Measurements from ENCODE around the gene MS4A1.
"Not testable (repeated sequence)": the region's sequence is repeated elsewhere in the genome, so short reads cannot be mapped to it uniquely, and the experiment has no call there.

MS4A1 gene

DNA sequence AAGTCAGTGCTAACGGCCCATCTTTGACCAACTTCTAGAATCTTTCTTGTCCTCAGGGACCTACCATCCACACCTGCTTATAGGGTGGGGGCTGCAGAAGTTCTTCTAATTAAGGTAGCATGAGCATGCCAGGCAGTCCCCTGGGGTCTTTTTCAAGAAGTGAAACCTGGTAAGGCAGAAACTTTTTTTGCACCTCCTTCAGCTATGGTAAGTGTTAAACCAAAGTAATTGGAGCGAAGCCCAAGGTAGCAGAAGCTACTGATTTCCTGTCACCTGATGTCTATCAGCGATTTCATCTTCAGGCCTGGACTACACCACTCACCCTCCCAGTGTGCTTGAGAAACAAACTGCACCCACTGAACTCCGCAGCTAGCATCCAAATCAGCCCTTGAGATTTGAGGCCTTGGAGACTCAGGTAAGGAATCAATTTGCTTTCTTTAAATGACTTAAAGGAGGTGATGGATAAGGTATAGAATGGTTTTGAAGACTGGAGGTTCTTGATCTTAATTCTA lies at the start of gene MS4A1:
Gene MS4A1 (plus strand): TSS at position 317 of the 512 bp plus-strand sequence. CDS start 6,528 bp downstream, outside the sequence.
- H3K36me3 ChIP-seq (ENCODE audit: insufficient read depth, low read length) = no peaks in the 10 kb centered on the region
- no peaks in the 10 kb centered on the region for H3K27me3 ChIP-seq (ENCODE audit: insufficient read depth, low read length)
- H3K9me3 ChIP-seq (ENCODE audit: low read length) = no peaks in the 10 kb centered on the region
- no peak within 1 kb of the TSS for H3K4me3 ChIP-seq (ENCODE audit: low read length)
- no peak within 1 kb of the TSS for H2AFZ ChIP-seq (ENCODE audit: low read depth, low read length)
- no peaks in the 10 kb centered on the region for H3K4me1 ChIP-seq (ENCODE audit: insufficient read depth, low read length)

DNA sequence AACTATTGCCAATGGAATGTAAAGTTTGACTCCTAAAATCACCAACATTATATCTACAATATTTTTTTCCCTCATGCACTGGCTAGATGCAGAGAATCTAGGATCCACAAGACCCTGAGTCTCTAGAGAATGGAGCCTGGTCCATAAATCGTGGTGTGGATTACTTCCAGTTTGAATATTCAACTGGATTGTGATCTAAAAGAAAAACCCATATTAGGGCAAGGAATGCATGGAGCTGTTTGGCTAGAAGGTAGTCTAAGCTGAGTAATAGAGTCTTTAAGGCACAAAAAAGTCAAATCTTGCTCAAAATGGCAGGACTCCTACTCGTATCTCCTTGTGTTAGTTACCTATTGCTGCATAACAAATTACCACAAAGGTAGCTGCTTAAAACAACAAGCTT lies 35.6 kb upstream of the MS4A1 start:
- Histone ChIP-seq H3K27me3 (ENCODE audit: insufficient read depth, low read length) (no peaks in the 10 kb centered on the region), H3K9me3 (ENCODE audit: low read length) (no peaks in the 10 kb centered on the region), H3K36me3 (ENCODE audit: insufficient read depth, low read length) (no peaks in the 10 kb centered on the region), H3K4me3 (ENCODE audit: low read length) (no peak overlapping the region), H2AFZ (ENCODE audit: low read depth, low read length) (no peak overlapping the region), H3K4me1 (ENCODE audit: insufficient read depth, low read length) (no peaks in the 10 kb centered on the region)

DNA sequence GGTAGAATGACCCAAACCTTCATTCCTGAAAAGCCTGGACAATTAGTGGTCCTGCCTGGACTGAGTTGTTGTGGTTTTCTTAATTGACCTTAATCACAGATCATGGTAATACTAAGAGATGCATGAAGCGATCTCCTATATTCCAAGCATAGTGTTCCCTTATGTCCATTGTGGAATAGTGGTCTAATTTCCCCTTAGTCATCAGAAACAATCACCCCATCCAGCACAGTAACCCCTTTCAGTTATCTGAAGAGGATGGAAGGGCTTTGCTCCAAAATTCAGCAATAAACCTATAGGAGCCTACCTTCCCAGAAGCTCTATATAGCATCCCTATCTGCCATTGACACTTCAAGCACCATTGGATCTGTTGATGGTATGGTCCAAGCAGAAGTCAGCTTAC lies 33.0 kb upstream of the MS4A1 start:
- Histone ChIP-seq H3K4me1 (ENCODE audit: insufficient read depth, low read length) (no peaks in the 10 kb centered on the region), H3K9me3 (ENCODE audit: low read length) (no peaks in the 10 kb centered on the region), H3K4me3 (ENCODE audit: low read length) (no peak overlapping the region), H3K27me3 (ENCODE audit: insufficient read depth, low read length) (no peaks in the 10 kb centered on the region), H2AFZ (ENCODE audit: low read depth, low read length) (no peak overlapping the region), H3K36me3 (ENCODE audit: insufficient read depth, low read length) (no peaks in the 10 kb centered on the region)

DNA sequence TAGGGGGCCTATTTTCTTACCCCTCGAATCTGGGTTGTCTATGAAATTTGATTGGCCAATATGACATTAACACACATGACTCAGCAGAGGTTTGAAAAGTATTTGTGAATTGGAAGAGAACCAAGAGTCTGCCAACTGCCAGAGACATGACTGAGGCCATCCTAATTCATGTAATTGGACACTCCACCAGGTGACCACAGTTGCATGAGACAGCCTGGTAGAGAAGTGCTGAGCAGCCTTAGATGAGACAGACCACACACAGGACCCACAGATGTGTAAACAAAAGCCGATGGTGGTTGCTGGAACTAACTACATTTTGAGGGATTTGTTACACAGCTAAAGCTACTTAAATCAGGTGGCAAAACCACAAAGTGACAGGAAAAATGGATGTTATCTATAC lies 27.1 kb upstream of the MS4A1 start:
- H3K36me3 ChIP-seq (ENCODE audit: insufficient read depth, low read length) = no peaks in the 10 kb centered on the region
- no peak overlapping the region for H3K4me3 ChIP-seq (ENCODE audit: low read length)
- no peak overlapping the region for H2AFZ ChIP-seq (ENCODE audit: low read depth, low read length)
- no peaks in the 10 kb centered on the region for H3K4me1 ChIP-seq (ENCODE audit: insufficient read depth, low read length)
- H3K9me3 ChIP-seq (ENCODE audit: low read length) = no peaks in the 10 kb centered on the region
- peaks cover 3% of the 10 kb centered on the region for H3K27me3 ChIP-seq (ENCODE audit: insufficient read depth, low read length)

DNA sequence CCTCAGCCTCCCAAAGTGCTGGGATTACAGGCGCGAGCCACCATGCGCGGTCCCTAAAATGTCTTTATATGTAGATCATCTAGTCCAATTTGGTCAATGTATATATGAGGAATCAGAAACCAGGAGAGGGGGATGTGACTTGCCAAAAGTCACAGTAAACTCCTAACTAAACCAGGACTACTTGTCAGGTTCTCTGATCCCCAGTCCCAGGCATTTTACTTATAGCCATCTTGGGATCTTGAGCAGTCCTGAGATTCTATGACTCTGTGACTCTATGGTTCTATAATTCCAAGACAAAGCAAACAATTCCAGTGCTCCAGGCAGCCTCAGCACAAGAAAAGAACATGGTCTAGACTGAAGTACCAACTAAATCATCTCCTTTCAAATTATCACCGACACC lies 26.4 kb upstream of the MS4A1 start, which contains the start of gene MS4A5:
Gene MS4A5 (plus strand): TSS at position 301 of the 400 bp plus-strand sequence. CDS start 103 bp downstream, outside the sequence.
- Histone ChIP-seq H3K4me1 (ENCODE audit: insufficient read depth, low read length) (no peaks in the 10 kb centered on the region), H3K27me3 (ENCODE audit: insufficient read depth, low read length) (peaks cover 3% of the 10 kb centered on the region), H2AFZ (ENCODE audit: low read depth, low read length) (no peak within 1 kb of the TSS), H3K36me3 (ENCODE audit: insufficient read depth, low read length) (no peaks in the 10 kb centered on the region), H3K4me3 (ENCODE audit: low read length) (no peak within 1 kb of the TSS), H3K9me3 (ENCODE audit: low read length) (no peaks in the 10 kb centered on the region)

DNA sequence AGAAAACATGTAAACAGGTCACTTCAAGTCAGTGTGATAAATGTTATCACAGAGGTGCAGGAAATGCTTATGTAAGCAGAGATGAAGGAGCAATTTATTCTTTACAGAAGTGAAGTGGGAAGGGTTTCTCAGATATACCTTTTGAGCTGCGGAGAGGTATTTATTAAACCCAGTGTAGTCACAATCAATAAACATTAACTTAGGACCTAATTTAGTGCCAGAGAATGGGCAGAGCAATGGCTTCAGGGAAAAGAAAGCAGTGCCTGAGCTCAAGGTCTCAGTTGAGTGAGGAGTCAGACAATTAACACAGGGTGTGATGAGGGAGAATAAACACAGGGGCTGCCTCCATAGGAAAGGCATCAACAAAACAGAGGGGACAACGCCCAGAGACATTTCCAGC lies 24.4 kb upstream of the MS4A1 start:
- no peaks in the 10 kb centered on the region for H3K36me3 ChIP-seq (ENCODE audit: insufficient read depth, low read length)
- no peak overlapping the region for H2AFZ ChIP-seq (ENCODE audit: low read depth, low read length)
- H3K9me3 ChIP-seq (ENCODE audit: low read length) = no peaks in the 10 kb centered on the region
- H3K4me1 ChIP-seq (ENCODE audit: insufficient read depth, low read length) = no peaks in the 10 kb centered on the region
- no peak overlapping the region for H3K4me3 ChIP-seq (ENCODE audit: low read length)
- peaks cover 3% of the 10 kb centered on the region for H3K27me3 ChIP-seq (ENCODE audit: insufficient read depth, low read length)

DNA sequence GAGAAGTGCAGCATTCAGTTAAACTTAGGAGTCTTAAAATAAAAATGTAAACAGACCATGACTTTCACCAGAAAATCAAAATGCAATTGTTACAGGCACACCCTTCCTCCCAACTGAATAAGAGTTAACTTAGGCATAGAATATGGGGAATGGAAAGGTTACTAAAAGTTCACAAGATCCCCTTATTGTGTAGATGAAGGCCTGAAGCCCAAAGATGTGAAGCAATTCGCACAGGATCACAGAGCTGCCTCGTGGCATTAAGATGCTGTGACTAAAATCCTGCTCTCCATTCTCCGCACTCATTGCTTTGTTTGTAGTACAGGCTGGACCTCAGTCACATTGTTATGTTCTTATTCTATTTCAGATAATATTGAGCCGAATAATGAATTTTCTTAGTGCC lies 22.2 kb upstream of the MS4A1 start:
- Histone ChIP-seq H3K27me3 (ENCODE audit: insufficient read depth, low read length) (peaks cover 3% of the 10 kb centered on the region), H2AFZ (ENCODE audit: low read depth, low read length) (no peak overlapping the region), H3K9me3 (ENCODE audit: low read length) (no peaks in the 10 kb centered on the region), H3K4me1 (ENCODE audit: insufficient read depth, low read length) (no peaks in the 10 kb centered on the region), H3K4me3 (ENCODE audit: low read length) (no peak overlapping the region), H3K36me3 (ENCODE audit: insufficient read depth, low read length) (no peaks in the 10 kb centered on the region)

DNA sequence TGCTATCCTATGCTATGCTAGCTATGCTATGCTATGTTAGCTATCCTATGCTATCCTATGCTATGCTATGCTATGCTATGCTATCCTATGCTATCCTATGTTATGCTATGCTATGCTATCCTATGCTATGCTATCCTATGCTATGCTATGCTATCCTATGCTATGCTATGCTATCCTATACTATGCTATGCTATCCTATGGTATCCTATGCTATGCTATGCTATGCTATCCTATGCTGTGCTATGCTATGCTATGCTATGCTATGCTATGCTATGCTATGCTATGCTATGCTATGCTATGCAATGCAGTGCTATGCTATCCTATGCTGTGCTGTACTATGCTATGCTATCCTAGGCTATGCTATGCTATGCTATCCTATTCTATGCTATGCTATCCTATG lies 8.6 kb upstream of the MS4A1 start:
- no peak overlapping the region for H3K4me3 ChIP-seq (ENCODE audit: low read length)
- no peaks in the 10 kb centered on the region for H3K36me3 ChIP-seq (ENCODE audit: insufficient read depth, low read length)
- H3K4me1 ChIP-seq (ENCODE audit: insufficient read depth, low read length) = no peaks in the 10 kb centered on the region
- no peaks in the 10 kb centered on the region for H3K27me3 ChIP-seq (ENCODE audit: insufficient read depth, low read length)
- H3K9me3 ChIP-seq (ENCODE audit: low read length) = no peaks in the 10 kb centered on the region
- no peak overlapping the region for H2AFZ ChIP-seq (ENCODE audit: low read depth, low read length)

DNA sequence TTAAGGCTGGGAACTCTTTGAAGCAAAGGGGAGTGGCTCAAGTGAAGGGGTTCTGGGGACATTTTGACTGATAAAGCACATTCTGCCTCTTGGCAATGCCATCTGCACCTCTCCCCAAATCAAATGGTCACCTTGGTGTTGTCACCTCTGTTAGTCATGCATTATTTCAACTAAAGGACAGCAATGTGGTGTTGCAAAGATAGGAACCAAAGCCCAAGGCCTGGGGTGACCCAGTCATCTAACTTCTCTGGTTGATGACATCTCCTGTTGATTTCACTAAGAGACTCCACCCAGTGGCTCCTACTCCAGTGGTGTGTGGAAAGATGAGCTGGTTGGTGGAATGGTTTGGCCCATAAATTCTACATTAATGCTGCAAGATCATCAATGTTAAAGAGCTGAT lies 7.8 kb upstream of the MS4A1 start:
- Histone ChIP-seq H3K4me3 (ENCODE audit: low read length) (no peak overlapping the region), H3K9me3 (ENCODE audit: low read length) (no peaks in the 10 kb centered on the region), H3K36me3 (ENCODE audit: insufficient read depth, low read length) (no peaks in the 10 kb centered on the region), H3K27me3 (ENCODE audit: insufficient read depth, low read length) (no peaks in the 10 kb centered on the region), H2AFZ (ENCODE audit: low read depth, low read length) (no peak overlapping the region), H3K4me1 (ENCODE audit: insufficient read depth, low read length) (no peaks in the 10 kb centered on the region)

DNA sequence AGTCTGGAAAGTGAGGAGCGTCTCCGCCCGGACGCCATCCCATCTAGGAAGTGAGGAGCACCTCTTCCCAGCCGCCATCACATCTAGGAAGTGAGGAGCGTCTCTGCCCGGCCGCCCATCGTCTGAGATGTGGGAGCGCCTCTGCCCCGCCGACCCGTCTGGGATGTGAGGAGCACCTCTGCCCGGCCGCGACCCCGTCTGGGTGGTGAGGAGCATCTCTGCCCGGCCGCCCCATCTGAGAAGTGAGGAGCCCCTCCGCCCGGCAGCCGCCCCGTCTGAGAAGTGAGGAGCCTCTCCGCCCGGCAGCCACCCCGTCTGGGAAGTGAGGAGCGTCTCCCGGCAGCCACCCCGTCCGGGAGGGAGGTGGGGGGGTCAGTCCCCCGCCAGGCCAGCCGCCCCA lies 4.5 kb upstream of the MS4A1 start:
- not testable (repeated sequence) for H3K4me1 ChIP-seq (ENCODE audit: insufficient read depth, low read length); H3K4me3 ChIP-seq (ENCODE audit: low read length); H2AFZ ChIP-seq (ENCODE audit: low read depth, low read length); H3K9me3 ChIP-seq (ENCODE audit: low read length); H3K27me3 ChIP-seq (ENCODE audit: insufficient read depth, low read length); H3K36me3 ChIP-seq (ENCODE audit: insufficient read depth, low read length)

DNA sequence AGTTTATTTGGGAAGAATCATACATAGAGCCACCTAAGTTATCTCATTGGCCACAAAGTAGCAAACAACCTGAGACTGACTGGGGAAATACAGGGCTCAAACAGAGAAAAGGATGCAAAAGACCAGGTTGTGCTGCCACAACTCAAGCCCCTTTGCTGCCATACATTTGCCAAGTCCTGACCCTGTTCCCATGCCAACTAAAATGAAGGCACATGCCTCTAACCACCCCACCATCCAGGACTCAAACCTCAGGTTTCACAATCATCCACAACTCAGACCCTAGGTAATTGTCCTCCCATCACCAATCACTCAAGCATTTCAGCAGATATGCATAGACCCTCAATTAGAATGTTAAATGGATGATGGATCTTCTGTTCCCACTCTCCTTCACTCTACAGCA lies 1.4 kb upstream of the MS4A1 start:
- Histone ChIP-seq H3K4me3 (ENCODE audit: low read length) (no peak overlapping the region), H3K27me3 (ENCODE audit: insufficient read depth, low read length) (no peaks in the 10 kb centered on the region), H2AFZ (ENCODE audit: low read depth, low read length) (no peak overlapping the region), H3K36me3 (ENCODE audit: insufficient read depth, low read length) (no peaks in the 10 kb centered on the region), H3K4me1 (ENCODE audit: insufficient read depth, low read length) (no peaks in the 10 kb centered on the region), H3K9me3 (ENCODE audit: low read length) (no peaks in the 10 kb centered on the region)

DNA sequence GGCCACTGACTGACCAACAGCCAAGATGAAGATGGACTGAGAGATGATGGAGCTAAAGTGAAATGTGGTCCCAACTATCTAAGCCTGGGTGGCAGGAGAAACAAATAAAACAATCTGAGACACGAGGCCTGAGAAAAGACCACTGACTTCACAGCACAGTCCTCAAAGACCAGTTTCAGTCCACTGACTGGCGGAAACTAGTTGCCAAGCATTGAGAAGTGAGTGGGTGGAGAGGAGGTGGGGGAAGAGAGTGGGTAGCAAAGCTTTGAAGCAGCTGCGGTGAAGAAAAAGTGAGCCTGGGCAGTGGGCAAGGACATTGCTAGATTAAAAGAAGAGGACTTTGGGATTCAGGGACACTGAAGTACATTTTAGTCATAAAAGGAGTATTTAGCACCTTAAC lies 1.9 kb downstream of the MS4A1 start:
- Histone ChIP-seq H3K27me3 (ENCODE audit: insufficient read depth, low read length) (no peaks in the 10 kb centered on the region), H3K36me3 (ENCODE audit: insufficient read depth, low read length) (no peaks in the 10 kb centered on the region), H3K4me1 (ENCODE audit: insufficient read depth, low read length) (no peaks in the 10 kb centered on the region), H3K4me3 (ENCODE audit: low read length) (no peak overlapping the region), H2AFZ (ENCODE audit: low read depth, low read length) (no peak overlapping the region), H3K9me3 (ENCODE audit: low read length) (no peaks in the 10 kb centered on the region)

DNA sequence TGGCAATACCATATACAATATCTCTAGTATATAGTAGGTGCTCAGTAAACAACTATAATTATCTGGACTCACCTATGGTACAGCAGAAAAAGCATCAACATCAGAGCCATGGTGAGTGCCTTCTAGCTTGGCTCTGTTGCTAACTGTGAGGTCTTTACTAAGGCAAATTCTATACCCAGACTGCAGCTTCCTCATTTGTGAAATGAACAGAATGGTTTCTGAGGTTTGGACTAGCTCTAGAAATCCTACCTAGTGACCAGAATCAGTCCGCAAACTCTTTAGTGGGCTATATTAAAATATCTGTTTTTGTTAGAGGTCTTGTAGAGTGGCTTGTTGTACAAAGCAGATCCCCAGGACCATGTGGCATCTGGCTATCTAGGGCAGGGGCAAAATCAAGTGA lies 3.7 kb downstream of the MS4A1 start:
- no peaks in the 10 kb centered on the region for H3K36me3 ChIP-seq (ENCODE audit: insufficient read depth, low read length)
- no peaks in the 10 kb centered on the region for H3K4me1 ChIP-seq (ENCODE audit: insufficient read depth, low read length)
- H3K4me3 ChIP-seq (ENCODE audit: low read length) = no peak overlapping the region
- no peak overlapping the region for H2AFZ ChIP-seq (ENCODE audit: low read depth, low read length)
- H3K27me3 ChIP-seq (ENCODE audit: insufficient read depth, low read length) = no peaks in the 10 kb centered on the region
- H3K9me3 ChIP-seq (ENCODE audit: low read length) = no peaks in the 10 kb centered on the region

DNA sequence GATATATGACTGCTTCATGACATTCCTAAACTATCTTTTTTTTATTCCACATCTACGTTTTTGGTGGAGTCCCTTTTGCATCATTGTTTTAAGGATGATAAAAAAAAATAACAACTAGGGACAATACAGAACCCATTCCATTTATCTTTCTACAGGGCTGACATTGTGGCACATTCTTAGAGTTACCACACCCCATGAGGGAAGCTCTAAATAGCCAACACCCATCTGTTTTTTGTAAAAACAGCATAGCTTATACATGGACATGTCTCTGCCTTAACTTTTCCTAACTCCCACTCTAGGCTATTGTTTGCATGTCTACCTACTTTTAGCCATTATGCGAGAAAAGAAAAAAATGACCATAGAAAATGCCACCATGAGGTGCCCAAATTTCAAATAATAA lies 13.2 kb downstream of the MS4A1 start:
- Histone ChIP-seq H3K27me3 (ENCODE audit: insufficient read depth, low read length) (no peaks in the 10 kb centered on the region), H3K36me3 (ENCODE audit: insufficient read depth, low read length) (no peaks in the 10 kb centered on the region), H2AFZ (ENCODE audit: low read depth, low read length) (no peak overlapping the region), H3K4me3 (ENCODE audit: low read length) (no peak overlapping the region), H3K9me3 (ENCODE audit: low read length) (no peaks in the 10 kb centered on the region), H3K4me1 (ENCODE audit: insufficient read depth, low read length) (no peaks in the 10 kb centered on the region)
